Kidney (tissue), 14 donors: ENCODE data around the gene ZAR1. TPM values are rescaled to one million over a fixed set of nuclear protein-coding genes. Genes with fewer than 3 reads are reported as not detected.

Source experiments
- DNase-seq, 5 donors: peaks; one replicate each; pipeline ENCODE4 v3.0.0-alpha.2; 2013 to 2020
- FAIRE-seq: peaks from 2 replicates; lab custom pipeline; 2012; peaks lifted over from hg19 to GRCh38; lab: Jason Lieb, UNC
- H3K27ac ChIP-seq, 2 donors: one replicate each; pipeline ENCODE4 v1.7.0; 2013; ENCODE audit warnings: low read depth in 2 of 2, low read length in 2 of 2, inconsistent platforms in 1 of 2
- H3K27me3 ChIP-seq: one replicate; pipeline ENCODE4 v1.7.1; 2013; ENCODE audit warnings: low read length, inconsistent platforms; ENCODE audit not compliant: control insufficient read depth, insufficient read depth
- H3K36me3 ChIP-seq, 3 donors: one replicate each; pipeline versions ENCODE4 v1.7.0 to v1.7.1; 2013; ENCODE audit warnings: low read length in 3 of 3, control low read depth in 1 of 3, inconsistent platforms in 1 of 3; ENCODE audit not compliant: insufficient read depth in 3 of 3, control insufficient read depth in 2 of 3
- H3K4me1 ChIP-seq, 3 donors: one replicate each; pipeline versions ENCODE4 v1.7.0 to v1.7.1; 2013; ENCODE audit warnings: low read length in 3 of 3, inconsistent platforms in 1 of 3, low read depth in 1 of 3; ENCODE audit not compliant: control insufficient read depth in 2 of 3, insufficient read depth in 2 of 3
- H3K4me3 ChIP-seq, 3 donors: one replicate each; pipeline versions ENCODE4 v1.7.0 to v1.8.1; 2013; ENCODE audit warnings: low read length in 3 of 3, control low read depth in 1 of 3, inconsistent platforms in 1 of 3
- H3K9ac ChIP-seq, 3 donors: one replicate each; pipeline versions ENCODE4 v1.7.0 to v1.7.1; 2013; ENCODE audit warnings: low read length in 3 of 3, control low read depth in 1 of 3, inconsistent platforms in 1 of 3
- H3K9me3 ChIP-seq, 3 donors: one replicate each; pipeline versions ENCODE4 v1.7.0 to v1.7.1; 2013; ENCODE audit warnings: low read length in 3 of 3, control low read depth in 1 of 3, inconsistent platforms in 1 of 3; ENCODE audit not compliant: control insufficient read depth in 2 of 3, insufficient read depth in 1 of 3
- intact Hi-C: fragments of 100-400 bp; cut with DNase I; formaldehyde crosslinking; loops from one replicate; pipeline ENCODE4 v1.11.1; 2022
- polyA plus RNA-seq: library from polyadenylated mRNA; stranded (reverse); fragments of 350-450 nt; fragmentation: Illumina TruSeq; extraction: RNeasy Lipid Tissue Mini Kit (QIAGEN cat#74804); gene quantifications from one replicate; pipeline ENCODE4 v1.2.3, GENCODE V29; 2014; ENCODE audit warnings: low read depth, low replicate concordance; ENCODE audit not compliant: insufficient read depth
- total RNA-seq: library from RNA; stranded (reverse); fragmentation: NEBNext Ultra II Directional; extraction: Animal tissue kit (Norgen Biotek cat#: 25700); gene quantifications from one replicate; pipeline ENCODE4 v1.2.1, GENCODE V29; 2021
- TF ChIP-seq, protein P1 (sequence below): IDR thresholded peaks from 3 replicates; pipeline ENCODE4 v1.5.1; 2012; ENCODE audit warnings: mild to moderate bottlenecking, moderate library complexity, borderline replicate concordance; ENCODE audit not compliant: insufficient read depth; ENCODE audit errors: extremely low read depth
- donor health status: control.
- donor health status: control.
- donor health status: control.
- donor health status: control.
- donor health status: control.
- donor health status: DM: yes; HTN: yes; CAD: no.
- donor health status: Normal renal cell carcinoma (clear cell type).

Gene ZAR1
- total and polyA plus RNA-seq, 2 donors from 2014 or later = not detected

DNA sequence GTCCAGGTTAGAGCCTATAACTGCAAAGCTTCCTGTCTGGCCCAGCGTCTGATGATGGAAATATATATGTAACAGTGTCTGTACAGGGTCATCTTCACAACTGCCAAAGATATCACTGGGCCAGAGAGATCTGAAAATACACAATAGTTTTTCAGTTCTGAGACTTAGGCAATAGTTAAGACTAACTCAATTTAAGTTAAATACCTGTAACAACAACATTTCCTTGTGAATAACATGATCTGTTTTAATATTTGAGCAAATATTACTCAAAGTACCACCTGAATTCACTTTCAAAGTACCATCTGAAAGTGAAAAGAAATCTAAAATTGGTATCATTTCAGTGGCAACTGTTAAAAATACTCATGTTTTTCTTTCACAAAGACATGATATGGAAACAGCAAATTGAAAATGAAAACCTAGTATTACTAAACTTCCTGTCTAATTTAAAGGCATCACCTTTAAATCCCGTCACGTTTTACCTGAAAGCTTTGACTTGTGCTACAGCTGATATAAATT, 9.6 kb downstream of the ZAR1 start:
- no peak for FAIRE-seq
- Histone ChIP-seq H3K27ac (no peak overlapping the region), H3K4me3 (no peak overlapping the region), H3K9ac (no peak overlapping the region), H3K9me3 (no peaks in the 10 kb centered on the region), H3K27me3 (no peaks in the 10 kb centered on the region), H3K4me1 (no peaks in the 10 kb centered on the region), H3K36me3 (peaks cover 0 to 4% (median 0%) of the 10 kb centered on the region in 3 donors)
- no peak for DNase-seq
- TF ChIP-seq, protein P1, sequence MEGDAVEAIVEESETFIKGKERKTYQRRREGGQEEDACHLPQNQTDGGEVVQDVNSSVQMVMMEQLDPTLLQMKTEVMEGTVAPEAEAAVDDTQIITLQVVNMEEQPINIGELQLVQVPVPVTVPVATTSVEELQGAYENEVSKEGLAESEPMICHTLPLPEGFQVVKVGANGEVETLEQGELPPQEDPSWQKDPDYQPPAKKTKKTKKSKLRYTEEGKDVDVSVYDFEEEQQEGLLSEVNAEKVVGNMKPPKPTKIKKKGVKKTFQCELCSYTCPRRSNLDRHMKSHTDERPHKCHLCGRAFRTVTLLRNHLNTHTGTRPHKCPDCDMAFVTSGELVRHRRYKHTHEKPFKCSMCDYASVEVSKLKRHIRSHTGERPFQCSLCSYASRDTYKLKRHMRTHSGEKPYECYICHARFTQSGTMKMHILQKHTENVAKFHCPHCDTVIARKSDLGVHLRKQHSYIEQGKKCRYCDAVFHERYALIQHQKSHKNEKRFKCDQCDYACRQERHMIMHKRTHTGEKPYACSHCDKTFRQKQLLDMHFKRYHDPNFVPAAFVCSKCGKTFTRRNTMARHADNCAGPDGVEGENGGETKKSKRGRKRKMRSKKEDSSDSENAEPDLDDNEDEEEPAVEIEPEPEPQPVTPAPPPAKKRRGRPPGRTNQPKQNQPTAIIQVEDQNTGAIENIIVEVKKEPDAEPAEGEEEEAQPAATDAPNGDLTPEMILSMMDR = no peak
- intact Hi-C loops = no loop called here

DNA sequence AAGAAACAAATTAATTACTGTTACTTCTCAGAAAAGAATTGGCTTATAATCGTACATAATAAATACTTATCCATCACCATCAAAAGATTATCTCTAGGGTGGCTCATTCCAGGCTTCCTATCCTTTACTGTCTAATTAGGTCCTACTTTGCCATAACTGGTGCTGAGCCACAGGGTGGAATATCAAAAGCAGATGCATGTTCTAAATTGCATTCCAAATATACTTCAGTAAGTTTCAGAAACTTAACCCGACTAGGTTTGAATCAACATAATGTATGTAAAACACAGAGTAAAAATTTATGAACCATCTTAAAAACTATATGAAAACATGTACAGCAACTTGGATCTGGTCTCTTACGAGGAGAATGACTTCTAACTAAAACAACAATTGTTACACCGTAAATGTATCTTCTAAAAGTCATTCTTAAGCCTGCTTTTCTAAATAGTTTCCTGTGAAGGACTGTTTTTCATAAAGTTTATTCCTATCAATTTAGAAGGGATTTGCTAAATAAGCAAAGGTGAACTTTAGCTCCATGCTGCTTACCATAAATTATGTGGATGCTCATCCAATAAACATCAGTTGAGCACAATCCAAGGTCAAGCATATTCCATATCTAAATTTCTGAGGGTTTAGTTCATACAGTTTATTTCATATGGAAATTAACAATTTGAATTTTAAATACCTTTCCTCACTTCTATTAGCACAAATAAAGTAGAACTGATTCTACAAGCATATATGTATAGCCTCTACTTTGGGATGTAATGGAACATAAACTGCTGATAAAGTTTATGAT, 13.4 kb downstream of the ZAR1 start:
- no peak overlapping the region for H3K9ac ChIP-seq
- H3K27me3 ChIP-seq = no peaks in the 10 kb centered on the region
- H3K36me3 ChIP-seq = peaks cover 0 to 18% (median 2%) of the 10 kb centered on the region in 3 donors
- H3K27ac ChIP-seq = no peak overlapping the region
- H3K4me3 ChIP-seq = no peak overlapping the region
- TF ChIP-seq, protein P1 = no peak
- DNase-seq = no peak
- intact Hi-C loops = no loop called here
- FAIRE-seq = no peak
- H3K4me1 ChIP-seq = no peaks in the 10 kb centered on the region
- H3K9me3 ChIP-seq = no peaks in the 10 kb centered on the region

DNA sequence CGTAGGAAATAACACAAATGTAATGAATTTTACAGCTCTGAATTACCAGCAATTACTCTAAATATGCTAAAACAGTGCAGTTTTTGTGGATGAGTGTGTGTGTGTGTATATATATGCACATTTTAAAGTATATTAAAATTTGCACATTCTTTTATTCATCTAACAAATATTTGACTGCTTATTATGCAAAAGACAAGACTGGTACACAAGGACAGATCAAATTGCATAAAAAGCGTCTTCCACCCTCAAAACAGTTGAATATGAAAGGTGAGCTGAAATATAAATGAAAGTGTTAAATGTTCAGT, 13.9 kb downstream of the ZAR1 start:
- no peak overlapping the region for H3K27ac ChIP-seq
- no peaks in the 10 kb centered on the region for H3K9me3 ChIP-seq
- H3K27me3 ChIP-seq = no peaks in the 10 kb centered on the region
- TF ChIP-seq, protein P1 = no peak
- intact Hi-C loops = no loop called here
- H3K9ac ChIP-seq = no peak overlapping the region
- no peak overlapping the region for H3K4me3 ChIP-seq
- H3K36me3 ChIP-seq = peaks cover 0 to 22% (median 2%) of the 10 kb centered on the region in 3 donors
- no peaks in the 10 kb centered on the region for H3K4me1 ChIP-seq
- FAIRE-seq = no peak
- DNase-seq = no peak
